K562 (cell line): ENCODE measurements around the gene TYRP1. TPM values are rescaled to one million over a fixed set of nuclear protein-coding genes. Genes with fewer than 3 reads are reported as not detected.

Experiments used
- ATAC-seq: fragments of 200-7000 bp; cut with Tn5 transposase; 3 replicates; pipeline ENCODE4 v1.9.1; 2020; ENCODE audit warnings: moderate library complexity
- BruUV-seq: library from RNA; stranded (reverse); fragments of 400-500 nt; replicated peaks from 2 replicates; lab custom pipeline; 2021; lab: Mats Ljungman, UMichigan
- CTCF ChIA-PET: fragments of 300-600 bp; formaldehyde crosslinking; extraction: SDS; loops from one replicate; lab custom pipeline; 2021; ENCODE audit warnings: low intra/inter-chr PET ratio; lab: Yijun Ruan, JAX
- POLR2A ChIA-PET: fragments of 300-600, 350-650 bp; sonication (Branson Sonifier 250); formaldehyde crosslinking; extraction: SDS; loops from one replicate; lab custom pipeline; 2021; ENCODE audit warnings: antibody characterized with exemption, inconsistent platforms; lab: Yijun Ruan, JAX
- DNase-seq, 4 experiments: peaks; one replicate each; pipeline versions ENCODE4 v3.0.0 to v3.0.0-alpha.2; 2011 to 2018; ENCODE audit warnings: low spot score in 3 of 4, mixed read lengths in 3 of 4; ENCODE audit errors: extremely low read depth in 1 of 4
- FAIRE-seq: peaks from 2 replicates; lab custom pipeline; 2011; peaks lifted over from hg19 to GRCh38; lab: Jason Lieb, UNC
- H2AFZ ChIP-seq: 2 replicates; pipeline ENCODE4 v1.6.0; 2011; ENCODE audit warnings: low read depth, low read length, control low read depth, inconsistent platforms
- H3K27ac ChIP-seq: fragments of 200-600 bp; 3 replicates; pipeline ENCODE4 v1.8.0; 2011; ENCODE audit warnings: low read depth, mild to moderate bottlenecking, control low read depth, inconsistent platforms, low read length, moderate library complexity, mixed read lengths; ENCODE audit errors: extremely low read depth
- H3K27me3 ChIP-seq, 2 experiments: fragments of 300-600 bp in 1 of 2; 2 replicates in 1 of 2; 3 replicates in 1 of 2; pipeline versions ENCODE4 v1.6.0 to v1.8.0; 2011; ENCODE audit warnings: inconsistent platforms in 2 of 2, low read length in 2 of 2, mild to moderate bottlenecking in 1 of 2, mixed read lengths in 1 of 2, moderate library complexity in 1 of 2; ENCODE audit not compliant: control insufficient read depth in 2 of 2, insufficient read depth in 2 of 2
- H3K36me3 ChIP-seq: fragments of 300-600 bp; 3 replicates; pipeline ENCODE4 v1.8.0; 2011; ENCODE audit warnings: mild to moderate bottlenecking, low read length, inconsistent platforms; ENCODE audit not compliant: control insufficient read depth, insufficient read depth
- H3K4me1 ChIP-seq, 2 experiments: fragments of 200-600 bp in 1 of 2; replicated peaks in 1 of 2; 2 replicates in 1 of 2; 3 replicates in 1 of 2; pipeline versions ENCODE4 v1.5.1 to v1.8.0; 2011; ENCODE audit warnings: inconsistent platforms in 2 of 2, low read length in 2 of 2, mild to moderate bottlenecking in 1 of 2, mixed read lengths in 1 of 2, moderate library complexity in 1 of 2; ENCODE audit not compliant: control insufficient read depth in 2 of 2, insufficient read depth in 2 of 2
- H3K4me2 ChIP-seq: 2 replicates; pipeline ENCODE4 v1.6.1; 2011; ENCODE audit warnings: low read length, control low read depth, inconsistent platforms, mixed read lengths; ENCODE audit not compliant: insufficient read depth
- H3K4me3 ChIP-seq: fragments of 200-600 bp; sonication (generic), shearing (Covaris generic); 2 replicates; pipeline ENCODE4 v1.5.1; 2016; ENCODE audit warnings: control low read depth, inconsistent platforms
- H3K79me2 ChIP-seq: fragments of 200-600 bp; 3 replicates; pipeline ENCODE4 v1.8.0; 2011; ENCODE audit warnings: low read length, inconsistent platforms; ENCODE audit not compliant: control insufficient read depth, insufficient read depth
- H3K9ac ChIP-seq, 2 experiments: 2 replicates each; pipeline versions ENCODE4 v1.6.0 to v1.6.1; 2011; ENCODE audit warnings: low read depth in 2 of 2, low read length in 2 of 2, control low read depth in 1 of 2, inconsistent platforms in 1 of 2, mild to moderate bottlenecking in 1 of 2, mixed read lengths in 1 of 2; ENCODE audit not compliant: insufficient read depth in 1 of 2
- H3K9me1 ChIP-seq: one replicate; pipeline ENCODE4 v1.6.0; 2011; ENCODE audit warnings: inconsistent platforms, mild to moderate bottlenecking, low read length, moderate library complexity; ENCODE audit not compliant: control insufficient read depth, insufficient read depth
- H3K9me3 ChIP-seq: replicated peaks from 2 replicates; pipeline ENCODE4 v1.5.1; 2011; ENCODE audit warnings: low read depth, low read length, inconsistent platforms; ENCODE audit not compliant: control insufficient read depth, insufficient read depth
- H4K20me1 ChIP-seq: replicated peaks from 2 replicates; pipeline ENCODE4 v1.6.1; 2011; ENCODE audit warnings: low read length, inconsistent platforms, mixed read lengths; ENCODE audit not compliant: control insufficient read depth, insufficient read depth
- BACH1 ChIP-seq: fragments of 200-800 bp; sonication (Bioruptor generic); IDR thresholded peaks from 2 replicates; pipeline ENCODE4 v1.6.1; 2016; ENCODE audit warnings: missing genetic modification characterization, missing compliant biosample characterization
- CAMTA2 ChIP-seq: fragments of 250-450 bp; sonication (Bioruptor Pico); conservative IDR thresholded peaks from 2 replicates; pipeline ENCODE4 v1.5.1; 2022
- CBX2 ChIP-seq: fragments of 200-600 bp; sonication (generic); IDR thresholded peaks from one replicate; pipeline ENCODE4 v1.6.1; 2012; ENCODE audit warnings: mild to moderate bottlenecking, low read length, inconsistent platforms; ENCODE audit not compliant: insufficient read depth, poor library complexity, severe bottlenecking
- CXXC5 ChIP-seq: fragments of 250-450 bp; sonication (Bioruptor Pico); IDR thresholded peaks from 2 replicates; pipeline ENCODE4 v1.8.0; 2022; ENCODE audit warnings: inconsistent platforms, mild to moderate bottlenecking, moderate library complexity
- DEAF1 ChIP-seq: fragments of 450-650 bp; formaldehyde crosslinking; IDR thresholded peaks from 2 replicates; pipeline ENCODE4 v1.4.0; 2020; ENCODE audit warnings: mild to moderate bottlenecking, moderate library complexity
- GABPB1 ChIP-seq: sonication (generic); formaldehyde crosslinking; IDR thresholded peaks from 2 replicates; pipeline ENCODE4 v1.8.0; 2022; ENCODE audit warnings: mild to moderate bottlenecking, missing genetic modification reagents
- HNRNPL ChIP-seq: fragments of 200-400 bp; formaldehyde crosslinking; IDR thresholded peaks from 2 replicates; pipeline ENCODE4 v1.6.1; 2017; ENCODE audit warnings: low read depth, mild to moderate bottlenecking, low read length
- HSF4 ChIP-seq: fragments of 250-450 bp; sonication (Bioruptor Pico); IDR thresholded peaks from 2 replicates; pipeline ENCODE4 v2.1.2; 2022; ENCODE audit warnings: mild to moderate bottlenecking, moderate library complexity, borderline replicate concordance
- NFIC ChIP-seq: fragments of 450-650 bp; IDR thresholded peaks from 2 replicates; pipeline ENCODE4 v1.6.1; 2017; ENCODE audit warnings: mild to moderate bottlenecking, inconsistent platforms
- NRF1 ChIP-seq, 2 experiments: fragments of 450-650 bp; IDR thresholded peaks in 1 of 2; conservative IDR thresholded peaks in 1 of 2; 2 replicates each; pipeline ENCODE4 v1.6.1; 2014; ENCODE audit warnings: mild to moderate bottlenecking in 2 of 2
- RFX1 ChIP-seq: fragments of 450-650 bp; IDR thresholded peaks from 2 replicates; pipeline ENCODE4 v1.6.1; 2016; ENCODE audit warnings: mild to moderate bottlenecking, moderate library complexity
- SOX6 ChIP-seq: fragments of 450-650 bp; IDR thresholded peaks from 2 replicates; pipeline ENCODE4 v1.6.1; 2014; ENCODE audit warnings: mild to moderate bottlenecking
- TRIM25 ChIP-seq: fragments of 450-650 bp; IDR thresholded peaks from 2 replicates; pipeline ENCODE4 v1.7.0; 2016; ENCODE audit warnings: borderline replicate concordance
- ZHX1 ChIP-seq: fragments of 150-350 bp; conservative IDR thresholded peaks from 2 replicates; pipeline ENCODE4 v1.6.1; 2014; ENCODE audit warnings: low read length
- ZNF143 ChIP-seq: sonication (generic); formaldehyde crosslinking; IDR thresholded peaks from 2 replicates; pipeline ENCODE4 v1.9.0; 2022; ENCODE audit warnings: mild to moderate bottlenecking, missing genetic modification reagents
- ZNF197 ChIP-seq: fragments of 200-800 bp; sonication (Bioruptor generic); IDR thresholded peaks from 2 replicates; pipeline ENCODE4 v1.6.1; 2016; ENCODE audit warnings: low read depth, missing genetic modification characterization, missing compliant biosample characterization
- ZNF639 ChIP-seq, 2 experiments: fragments of 200-800 bp in 1 of 2; sonication (Bioruptor generic) in 1 of 2; sonication (generic) in 1 of 2; formaldehyde crosslinking in 1 of 2; IDR thresholded peaks in 1 of 2; conservative IDR thresholded peaks in 1 of 2; 2 replicates each; pipeline versions ENCODE4 v1.5.0 to v1.6.1; 2016 to 2020; ENCODE audit warnings: missing compliant biosample characterization in 1 of 2, missing genetic modification characterization in 1 of 2, missing genetic modification reagents in 1 of 2
- WGBS: fragments of 100-300 bp; shearing (Covaris generic); methylation state at CpG from one replicate; pipeline ENCODE4 v1.1.6; 2016; ENCODE audit warnings: low coverage, mixed read lengths; ENCODE audit not compliant: insufficient coverage; ENCODE audit errors: missing lambda C conversion rate; 5-methylcytosine and 5-hydroxymethylcytosine counted together
- in situ Hi-C: fragments of 300-500 bp; cut with MboI; formaldehyde crosslinking; loops from 4 replicates; pipeline ENCODE4 v1.15.0; 2018; ENCODE audit warnings: inconsistent platforms, mixed read lengths
- intact Hi-C: fragments of 100-400 bp; cut with micrococcal nuclease; formaldehyde crosslinking; loops from 2 replicates; pipeline ENCODE4 v1.14.2; 2022
- polyA plus RNA-seq, 8 experiments: library from polyadenylated mRNA; depleted of rRNA in 4 of 8; stranded (reverse) in 5 of 8; unstranded in 3 of 8; fragments of >200 nt; fragmentation: Nextera tagmentation in 2 of 8; fragmentation: Illumina TruSeq in 1 of 8; extraction: Ambion mirVana in 2 of 8; extraction: Trizol in 1 of 8; gene quantifications; 2 replicates each; pipeline versions ENCODE4 v1.2.1 to v1.2.3, GENCODE V29; 2011 to 2014; ENCODE audit warnings: inconsistent platforms in 1 of 8, missing spikeins in 1 of 8
- total RNA-seq, 7 experiments: library from RNA; depleted of rRNA in 6 of 7; stranded (reverse); fragments of >200 nt in 6 of 7; fragmentation: Illumina TruSeq in 2 of 7; extraction: Trizol in 2 of 7; gene quantifications; 2 replicates each; pipeline versions ENCODE4 v1.2.1 to v1.2.3, GENCODE V29; 2011 to 2021; ENCODE audit warnings: low replicate concordance in 1 of 7

Gene TYRP1
- total and polyA plus RNA-seq, 9 of the 15 experiments (the other 6 are each of a cell fraction or from before 2014, with no cell fraction given) = not detected

- ChIA-PET CTCF (no interaction called here), POLR2A (no interaction called here)
- H3K9me3 ChIP-seq = no peaks in the 10 kb centered on the region
- H3K9me1 ChIP-seq = no peaks in the 10 kb centered on the region
- no peaks in the 10 kb centered on the region for H4K20me1 ChIP-seq
- H3K4me3 ChIP-seq = no peak overlapping the region
- H2AFZ ChIP-seq = no peak overlapping the region
- no peaks in the 10 kb centered on the region for H3K36me3 ChIP-seq
- no peak for FAIRE-seq
- intact Hi-C loops (no loop called here), in situ Hi-C loops (no loop called here)
- H3K4me2 ChIP-seq = no peak overlapping the region
- H3K27ac ChIP-seq = no peak overlapping the region
- no peaks in the 10 kb centered on the region for H3K27me3 ChIP-seq
- no peaks in the 10 kb centered on the region for H3K4me1 ChIP-seq
- DNase-seq = no peak
- BruUV-seq = no TSS peak
- H3K9ac ChIP-seq = no peak overlapping the region
- no peak for ATAC-seq
- H3K79me2 ChIP-seq = no peaks in the 10 kb centered on the region
- WGBS = 5% methylated on average over 2 of the region's 2 CpGs
- TF ChIP-seq CBX2 (no peak), ZNF197 (CRISPR knock-in tag) (no peak), GABPB1 (CRISPR knock-in tag) (no peak), DEAF1 (CRISPR knock-in tag) (no peak), NFIC (no peak), TRIM25 (no peak), HSF4 (no peak), BACH1 (tag) (no peak), ZNF639 (CRISPR knock-in tag; conservative IDR thresholded peaks at IDR 0.05 in 1 of 2, IDR thresholded peaks at IDR 0.05 in 1 of 2) (no peak), CAMTA2 (CRISPR knock-in tag) (no peak), ZNF143 (CRISPR knock-in tag) (no peak), CXXC5 (CRISPR knock-in tag) (no peak), SOX6 (no peak), ZHX1 (no peak), NRF1 (conservative IDR thresholded peaks at IDR 0.05 in 1 of 2, IDR thresholded peaks at IDR 0.05 in 1 of 2) (no peak), HNRNPL (no peak), RFX1 (no peak)
Observed at GRCh38 chr9:12726795-12727194, 33.6 kb downstream of the TYRP1 start.
